Lower leg skin (tissue), 3 donors: Measurements from ENCODE around the gene FANCC.

Experiments used
- POLR2A ChIP-seq, 2 donors: fragments of 450-650 bp; IDR thresholded peaks; one replicate each; pipeline ENCODE4 v1.6.1; 2016 to 2017; ENCODE audit warnings: antibody characterized with exemption in 2 of 2, mild to moderate bottlenecking in 1 of 2, moderate library complexity in 1 of 2
- TF ChIP-seq, protein P1 (sequence below), 3 donors: fragments of 450-650 bp; IDR thresholded peaks; one replicate each; pipeline ENCODE4 v1.5.1; 2016; ENCODE audit warnings: antibody characterized with exemption in 3 of 3, mild to moderate bottlenecking in 3 of 3, moderate library complexity in 2 of 3

DNA sequence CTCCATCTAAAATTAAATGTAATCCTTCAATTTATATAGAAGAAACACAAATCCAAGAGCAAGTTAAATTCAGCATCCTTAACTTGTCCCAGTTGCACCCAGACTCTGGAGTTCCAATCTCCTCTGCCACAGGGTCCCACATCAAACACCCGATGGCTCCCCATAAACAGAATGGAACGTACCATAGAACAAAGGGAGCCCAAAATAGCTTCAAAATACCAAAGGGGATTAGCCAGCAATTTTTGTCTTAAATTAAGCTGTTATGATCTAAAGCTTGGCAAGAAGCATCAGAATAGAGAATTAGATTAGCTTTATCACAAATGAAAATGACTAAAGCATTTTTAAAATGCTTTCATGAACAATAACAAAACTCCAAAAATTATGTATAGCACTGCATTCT is 112.8 kb downstream of the FANCC start:
- TF ChIP-seq, protein P1, sequence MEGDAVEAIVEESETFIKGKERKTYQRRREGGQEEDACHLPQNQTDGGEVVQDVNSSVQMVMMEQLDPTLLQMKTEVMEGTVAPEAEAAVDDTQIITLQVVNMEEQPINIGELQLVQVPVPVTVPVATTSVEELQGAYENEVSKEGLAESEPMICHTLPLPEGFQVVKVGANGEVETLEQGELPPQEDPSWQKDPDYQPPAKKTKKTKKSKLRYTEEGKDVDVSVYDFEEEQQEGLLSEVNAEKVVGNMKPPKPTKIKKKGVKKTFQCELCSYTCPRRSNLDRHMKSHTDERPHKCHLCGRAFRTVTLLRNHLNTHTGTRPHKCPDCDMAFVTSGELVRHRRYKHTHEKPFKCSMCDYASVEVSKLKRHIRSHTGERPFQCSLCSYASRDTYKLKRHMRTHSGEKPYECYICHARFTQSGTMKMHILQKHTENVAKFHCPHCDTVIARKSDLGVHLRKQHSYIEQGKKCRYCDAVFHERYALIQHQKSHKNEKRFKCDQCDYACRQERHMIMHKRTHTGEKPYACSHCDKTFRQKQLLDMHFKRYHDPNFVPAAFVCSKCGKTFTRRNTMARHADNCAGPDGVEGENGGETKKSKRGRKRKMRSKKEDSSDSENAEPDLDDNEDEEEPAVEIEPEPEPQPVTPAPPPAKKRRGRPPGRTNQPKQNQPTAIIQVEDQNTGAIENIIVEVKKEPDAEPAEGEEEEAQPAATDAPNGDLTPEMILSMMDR (IDR thresholded peaks at IDR 0.05): no peak
- no peak for TF ChIP-seq POLR2A (IDR thresholded peaks at IDR 0.05)
